ENCODE results near the gene FUT1. TPM values are rescaled to one million over a fixed set of nuclear protein-coding genes. Genes with fewer than 3 reads are reported as not detected.

FUT1 gene
- total RNA-seq, 1 experiment from 2014 or later, result 14.1 TPM

- Histone ChIP-seq H3K9me3 (ENCODE audit: control insufficient read depth in 1 of 2, insufficient read depth in 1 of 2, low read depth in 1 of 2, low read length in 2 of 2) (no peaks in the 10 kb centered on the region), H4K20me1 (ENCODE audit: insufficient read depth) (no peaks in the 10 kb centered on the region), H3K4me1 (ENCODE audit: control insufficient read depth in 1 of 2, insufficient read depth in 2 of 2, low read length in 2 of 2) (peaks cover 25 to 46% of the 10 kb centered on the region in 2 experiments), H3K27me3 (ENCODE audit: insufficient read depth, low read length) (no peaks in the 10 kb centered on the region), H3K9me2 (ENCODE audit: insufficient read depth) (no peaks in the 10 kb centered on the region), H3K9ac (ENCODE audit: low read length) (no peak overlapping the region), H3K36me3 (ENCODE audit: control insufficient read depth in 1 of 2, insufficient read depth in 2 of 2, low read length in 2 of 2) (no peaks in the 10 kb centered on the region), H3K4me2 (ENCODE audit: low read length) (peak overlapping the region; percentile 42), H3K79me2 (ENCODE audit: insufficient read depth, low read length) (no peaks in the 10 kb centered on the region), H3K4me3 (replicated peaks in 1 of 2; ENCODE audit: low read depth in 1 of 2, low read length in 2 of 2) (no peak overlapping the region), H2AFZ (ENCODE audit: low read depth, low read length, poor library complexity, severe bottlenecking) (no peak overlapping the region), H3K27ac (ENCODE audit: low read depth, low read length) (peak overlapping the region; percentile 38; the same call in 1 of the 2 replicates)
- no peak for DNase-seq (ENCODE audit: low read depth, low spot score)
- no TSS peak for BruUV-seq (replicated peaks)
- TF ChIP-seq POLR2AphosphoS5 (IDR thresholded peaks at IDR 0.05; ENCODE audit: low read depth, low read length), result no peak
- TF ChIP-seq ELF1 (IDR thresholded peaks at IDR 0.05; ENCODE audit: borderline replicate concordance, low read depth), result no peak
- no peak for TF ChIP-seq YY1 (IDR thresholded peaks at IDR 0.05; ENCODE audit: extremely low read depth, insufficient replicate concordance, low read depth, low read length)
- TF ChIP-seq MAX (IDR thresholded peaks at IDR 0.05), result no peak
- TF ChIP-seq EZH2phosphoT487 (IDR thresholded peaks at IDR 0.05; ENCODE audit: borderline replicate concordance), result no peak
- TF ChIP-seq SIN3A (IDR thresholded peaks at IDR 0.05; ENCODE audit: low read depth), result no peak
- intact Hi-C loops (cut with micrococcal nuclease), result no loop called here
- no peak for ATAC-seq
- RAD21 ChIA-PET (ENCODE audit: low non-redundant PET in 1 of 2, low total read pairs in 2 of 2, uncharacterized antibody in 2 of 2, unreplicated experiment in 2 of 2), result no interaction called here
- CTCF ChIA-PET, result no interaction called here
- POLR2A ChIA-PET, result no interaction called here
These were observed 10.3 kb downstream of the FUT1 start for GRCh38 chr19:48742096-48742495.

- Histone ChIP-seq H3K4me3 (replicated peaks in 1 of 2; ENCODE audit: low read depth in 1 of 2, low read length in 2 of 2) (no peak overlapping the region), H3K27me3 (ENCODE audit: insufficient read depth, low read length) (no peaks in the 10 kb centered on the region), H3K27ac (ENCODE audit: low read depth, low read length) (peak overlapping the region; percentile 38; the same call in 1 of the 2 replicates), H4K20me1 (ENCODE audit: insufficient read depth) (no peaks in the 10 kb centered on the region), H3K79me2 (ENCODE audit: insufficient read depth, low read length) (no peaks in the 10 kb centered on the region), H3K36me3 (ENCODE audit: control insufficient read depth in 1 of 2, insufficient read depth in 2 of 2, low read length in 2 of 2) (no peaks in the 10 kb centered on the region), H3K9me2 (ENCODE audit: insufficient read depth) (no peaks in the 10 kb centered on the region), H3K9ac (ENCODE audit: low read length) (no peak overlapping the region), H3K4me1 (ENCODE audit: control insufficient read depth in 1 of 2, insufficient read depth in 2 of 2, low read length in 2 of 2) (peaks cover 25 to 40% of the 10 kb centered on the region in 2 experiments), H3K9me3 (ENCODE audit: control insufficient read depth in 1 of 2, insufficient read depth in 1 of 2, low read depth in 1 of 2, low read length in 2 of 2) (no peaks in the 10 kb centered on the region), H2AFZ (ENCODE audit: low read depth, low read length, poor library complexity, severe bottlenecking) (no peak overlapping the region), H3K4me2 (ENCODE audit: low read length) (peak overlapping the region; percentile 42)
- intact Hi-C loops (cut with micrococcal nuclease), result no loop called here
- RAD21 ChIA-PET (ENCODE audit: low non-redundant PET in 1 of 2, low total read pairs in 2 of 2, uncharacterized antibody in 2 of 2, unreplicated experiment in 2 of 2), result interaction anchor here in 1 of 2 experiments (1.2 kb wide), 1 partner anchor 95 kb away, joined by 3 read pairs; the partner anchor contains the start of gene CA11
- no TSS peak for BruUV-seq (replicated peaks)
- ATAC-seq (peak; percentile 51), DNase-seq (ENCODE audit: low read depth, low spot score) (no peak)
- POLR2A ChIA-PET, result no interaction called here
- CTCF ChIA-PET, result no interaction called here
- TF ChIP-seq ATF3 (IDR thresholded peaks at IDR 0.05) (no peak), POLR2AphosphoS5 (IDR thresholded peaks at IDR 0.05; ENCODE audit: low read depth, low read length) (0 out of 2 replicates have a peak, but pooled peaks have one; percentile 39), CTCF (IDR thresholded peaks at IDR 0.05 in 2 of 3, conservative IDR thresholded peaks at IDR 0.05 in 1 of 3; ENCODE audit: borderline replicate concordance in 1 of 3, insufficient read depth in 1 of 3, low read depth in 2 of 3, low read length in 2 of 3) (no peak), SP1 (IDR thresholded peaks at IDR 0.05; ENCODE audit: low read depth) (no peak), ZNF274 (IDR thresholded peaks at IDR 0.05; ENCODE audit: low read depth, low read length) (no peak), POLR2A (IDR thresholded peaks at IDR 0.05; ENCODE audit: borderline replicate concordance, extremely low read depth, insufficient read depth, insufficient read length) (no peak)
These were observed 11.1 kb downstream of the FUT1 start for GRCh38 chr19:48741129-48741999.

Measured in HCT116 (cell line).